HG03457 (cell line): ENCODE measurements around the gene NPLOC4.
"Not testable (repeated sequence)": the region's sequence is repeated elsewhere in the genome, so short reads cannot be mapped to it uniquely, and the experiment has no call there.

ENCODE experiments used
- ATAC-seq: cut with Tn5 transposase; IDR thresholded peaks from one replicate; pipeline ENCODE4 v1.9.1; 2021; ENCODE audit warnings: moderate number of reproducible peaks; ENCODE audit not compliant: unreplicated experiment

NPLOC4 gene

DNA sequence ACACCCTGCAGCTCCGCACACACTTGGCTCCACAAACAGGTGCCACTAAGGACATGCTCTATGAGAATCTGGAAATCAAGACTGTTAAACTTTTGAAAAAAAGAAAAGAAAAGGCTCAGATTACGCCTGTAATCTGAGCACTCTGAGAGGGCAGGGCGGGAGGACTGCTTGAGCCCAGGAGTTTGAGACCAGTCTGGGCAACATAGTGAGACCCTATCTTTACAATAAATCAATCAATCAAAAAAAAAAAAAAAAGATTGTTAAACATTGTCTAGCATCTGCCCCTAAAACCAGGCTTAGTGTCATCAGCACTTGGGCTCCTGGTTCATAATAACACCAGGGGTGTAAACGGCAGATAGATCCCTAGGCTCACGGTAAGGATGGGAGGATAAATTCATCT lies 47.3 kb downstream of the NPLOC4 start:
- no peak for ATAC-seq

DNA sequence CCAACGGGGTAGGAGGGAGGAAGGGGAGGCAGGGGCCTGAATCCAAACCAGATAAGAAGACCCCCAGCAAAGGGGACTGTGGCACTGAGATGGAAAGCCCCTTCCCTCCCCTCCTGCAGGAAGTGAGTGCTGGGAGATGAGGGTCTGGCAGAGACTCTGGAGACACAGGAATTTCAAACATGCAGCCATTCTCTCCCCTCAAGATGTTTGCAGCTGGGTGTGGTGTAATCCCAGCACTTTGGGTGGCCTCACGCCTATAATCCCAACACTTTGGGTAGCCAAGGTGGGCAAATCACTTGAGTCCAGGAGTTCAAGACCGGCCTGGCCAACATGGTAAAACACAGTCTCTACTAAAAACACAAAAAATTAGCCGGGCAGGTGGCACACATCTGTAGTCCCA lies 50.8 kb downstream of the NPLOC4 start:
- ATAC-seq: no peak

DNA sequence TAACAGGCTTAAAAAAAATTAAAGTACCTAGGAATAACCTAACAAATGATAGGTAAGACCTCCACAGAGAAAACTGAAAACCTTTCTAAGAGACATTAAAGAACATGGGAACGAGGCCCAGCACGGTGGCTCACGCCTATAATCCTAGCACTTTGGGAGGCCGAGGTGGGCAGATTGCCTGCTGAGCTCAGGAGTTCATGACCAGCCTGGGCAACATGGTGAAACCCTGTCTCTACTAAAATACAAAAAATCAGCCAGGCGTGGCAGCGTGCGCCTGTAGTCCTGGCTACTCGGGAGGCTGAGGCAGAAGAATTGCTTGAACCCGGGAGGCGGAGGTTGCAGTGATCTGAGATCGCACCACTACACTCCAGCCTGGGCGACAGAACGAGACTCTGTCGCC lies 52.1 kb downstream of the NPLOC4 start:
- ATAC-seq: not testable (repeated sequence)

DNA sequence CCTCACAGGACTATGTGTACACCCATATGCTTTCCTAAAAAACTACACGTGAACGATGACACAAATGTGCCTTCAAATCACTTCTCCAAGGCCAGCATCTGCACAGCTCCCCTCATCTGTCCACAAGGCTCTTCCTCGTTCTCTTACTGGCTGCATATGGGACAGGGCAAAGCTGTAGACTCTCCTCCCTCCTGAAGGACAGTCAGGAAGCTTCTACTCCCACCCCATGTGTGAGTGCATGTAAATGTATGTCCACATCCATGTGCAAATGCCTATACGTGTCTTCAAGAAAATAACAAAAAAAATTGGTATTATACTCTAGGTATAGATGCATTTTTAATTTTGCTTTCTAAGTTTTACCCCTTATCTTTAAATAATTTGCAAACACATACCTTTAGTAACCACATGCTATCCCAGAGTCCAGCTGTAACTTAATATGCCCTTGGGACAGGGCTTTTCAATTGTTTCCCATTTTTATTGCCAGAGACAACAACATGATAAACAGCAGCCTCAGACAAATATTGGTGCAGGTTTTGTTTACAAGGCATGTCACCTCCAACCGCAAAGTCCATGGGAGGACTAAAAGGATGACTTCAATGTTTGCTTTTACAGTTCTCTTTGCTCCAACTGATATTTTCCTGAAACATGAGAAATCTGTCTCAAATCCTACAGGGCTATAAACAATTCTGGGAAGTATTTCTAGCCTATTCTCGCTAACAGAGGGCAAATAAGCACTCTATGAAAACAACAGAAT lies 53.1 kb downstream of the NPLOC4 start:
- ATAC-seq: no peak

DNA sequence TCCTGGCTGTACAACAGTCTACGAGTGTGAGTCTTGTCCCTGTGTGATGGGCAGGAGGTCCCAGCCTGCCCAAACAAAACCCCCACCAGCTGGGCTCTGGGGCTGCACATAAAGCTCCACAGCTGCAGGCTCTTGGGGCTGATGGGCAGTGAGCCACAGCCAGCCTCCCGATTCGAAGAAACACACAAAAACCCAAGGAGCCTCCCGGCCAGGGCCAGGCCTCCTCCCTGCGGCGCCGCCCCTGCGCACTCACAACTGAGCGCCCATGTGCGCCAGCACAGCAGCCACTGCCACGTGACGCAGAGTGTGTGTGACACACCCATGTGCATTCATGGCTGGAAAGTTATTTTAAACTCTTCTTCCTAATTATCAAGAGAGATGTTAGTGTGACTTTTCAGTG lies 54.2 kb downstream of the NPLOC4 start:
- ATAC-seq: no peak

DNA sequence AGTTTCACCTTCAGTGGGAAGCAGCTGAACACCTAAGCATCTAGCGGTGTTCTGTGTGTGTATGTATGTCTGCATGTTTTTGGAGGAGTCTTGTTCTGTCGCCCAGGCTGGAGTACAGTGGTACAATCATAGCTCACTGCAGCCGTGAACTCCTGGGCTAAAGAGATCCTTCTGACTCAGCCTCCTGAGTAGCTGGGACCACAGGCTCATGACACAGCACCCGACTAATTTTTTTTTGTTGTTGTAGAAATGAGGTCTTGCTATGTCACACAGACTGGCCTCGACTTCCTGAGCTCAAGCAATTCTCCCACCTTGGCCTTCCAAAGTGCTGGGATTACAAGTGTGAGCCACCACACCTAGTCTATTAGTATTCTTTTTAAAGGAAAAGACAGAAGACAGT lies 54.6 kb downstream of the NPLOC4 start:
- no peak for ATAC-seq

DNA sequence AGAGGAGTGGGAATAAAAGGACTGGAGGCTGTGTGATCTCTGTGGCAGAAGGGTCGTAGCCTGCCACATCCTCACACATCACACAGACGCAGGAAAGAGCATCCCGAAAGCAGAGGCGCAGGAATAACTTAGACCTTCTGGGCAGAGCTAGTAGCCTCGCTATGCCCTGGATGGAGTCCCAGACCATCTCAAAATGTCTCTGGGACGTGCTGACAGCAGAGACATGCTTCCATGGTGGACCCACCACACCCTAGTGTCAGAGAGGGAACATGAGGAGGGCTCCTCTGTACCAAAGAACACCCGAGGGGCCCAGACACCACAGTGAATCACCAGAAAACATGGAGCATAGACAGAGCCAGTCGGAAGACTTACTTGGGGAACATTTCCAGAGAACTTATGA lies 55.2 kb downstream of the NPLOC4 start:
- no peak for ATAC-seq

DNA sequence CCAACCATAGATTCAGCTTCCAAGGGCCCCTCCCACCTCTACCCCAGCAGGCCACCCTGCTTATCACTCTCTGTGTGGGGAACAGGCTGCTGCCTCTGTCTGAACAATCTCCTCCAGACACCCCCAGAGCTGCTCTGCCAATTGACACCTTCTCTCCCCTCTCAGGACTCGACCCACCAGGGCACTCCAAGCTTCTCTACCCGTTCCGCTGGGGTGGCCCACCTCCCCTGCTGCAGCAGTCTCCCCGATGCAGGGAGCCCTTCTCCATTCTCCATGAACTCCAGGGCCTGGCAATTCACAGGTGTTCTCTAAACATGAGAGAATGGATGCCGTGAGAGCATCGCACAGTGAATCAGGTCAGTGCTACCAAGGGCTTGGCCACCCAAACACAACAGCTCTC lies 56.4 kb downstream of the NPLOC4 start:
- no peak for ATAC-seq

DNA sequence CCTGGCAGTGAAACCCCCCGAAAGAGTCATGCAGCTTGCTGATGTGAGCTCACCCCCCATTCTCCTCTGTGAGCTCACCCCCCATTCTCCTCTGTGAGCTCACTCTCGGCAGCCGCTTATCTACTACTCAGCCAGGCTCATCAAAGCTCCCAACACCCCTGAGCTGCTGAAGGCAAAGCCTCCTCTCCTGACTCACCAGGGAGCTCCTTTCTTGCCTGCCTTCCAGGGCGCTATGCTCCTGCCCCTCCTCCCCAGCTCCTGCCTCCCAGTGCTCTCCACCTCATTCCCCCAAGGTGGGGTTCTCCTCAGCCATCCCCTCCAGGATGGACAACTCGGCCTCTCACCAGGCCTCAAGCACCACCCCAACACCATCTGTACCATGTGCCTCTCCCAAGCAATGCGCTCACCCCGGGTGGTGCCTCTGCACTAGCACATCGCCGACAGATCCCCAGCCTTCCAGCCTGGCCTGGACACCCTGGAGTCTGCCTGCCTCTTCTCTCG lies 57.0 kb downstream of the NPLOC4 start:
- no peak for ATAC-seq

DNA sequence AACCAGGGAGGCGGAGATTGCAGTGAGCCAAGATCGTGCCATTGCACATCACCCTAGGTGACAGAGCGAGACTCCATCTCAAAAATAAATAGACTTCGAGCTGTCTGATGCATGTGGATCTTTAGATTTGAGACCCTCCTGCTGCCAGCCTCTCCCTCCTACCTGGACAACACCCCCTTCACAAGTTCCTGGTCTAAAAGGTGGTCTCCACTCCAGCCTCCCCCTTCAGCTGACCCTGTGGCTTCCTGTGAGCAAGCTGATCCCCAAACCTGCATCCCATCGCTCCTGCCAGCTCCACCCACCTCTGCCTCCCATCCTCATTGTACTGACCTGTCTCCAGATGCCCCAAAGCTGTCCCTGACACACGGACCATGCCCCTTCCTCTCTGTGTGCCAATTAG lies 57.6 kb downstream of the NPLOC4 start:
- ATAC-seq: no peak

DNA sequence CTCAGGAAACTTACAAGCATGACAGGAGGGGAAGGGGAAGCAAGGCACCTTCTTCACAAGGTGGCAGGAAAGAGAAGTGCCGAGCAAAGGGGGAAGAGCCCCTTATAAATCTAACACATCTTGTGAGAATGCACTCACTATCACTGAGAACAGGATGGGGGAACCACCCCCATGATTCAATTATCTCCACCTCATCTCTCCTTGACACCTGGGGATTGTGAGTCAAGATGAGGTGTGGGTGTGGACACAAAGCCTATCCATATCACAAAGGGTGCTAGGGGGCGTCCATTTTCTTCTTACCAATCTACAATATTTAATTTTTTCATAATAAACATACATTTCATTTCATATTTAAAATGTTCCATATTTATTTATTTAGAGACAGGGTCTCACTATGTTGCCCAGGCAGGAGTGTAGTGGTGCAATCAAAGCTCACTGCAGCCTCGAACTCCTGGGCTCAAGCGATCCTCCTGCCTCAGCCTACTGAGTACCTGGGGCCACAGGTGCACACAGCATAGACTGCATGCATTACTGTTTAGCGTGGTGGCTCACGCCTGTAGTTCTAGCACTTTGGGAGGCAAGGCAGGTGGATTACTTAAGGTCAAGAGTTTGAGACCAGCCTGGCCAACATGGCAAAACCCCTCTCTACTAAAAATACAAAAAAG lies 58.2 kb downstream of the NPLOC4 start:
- ATAC-seq: no peak

DNA sequence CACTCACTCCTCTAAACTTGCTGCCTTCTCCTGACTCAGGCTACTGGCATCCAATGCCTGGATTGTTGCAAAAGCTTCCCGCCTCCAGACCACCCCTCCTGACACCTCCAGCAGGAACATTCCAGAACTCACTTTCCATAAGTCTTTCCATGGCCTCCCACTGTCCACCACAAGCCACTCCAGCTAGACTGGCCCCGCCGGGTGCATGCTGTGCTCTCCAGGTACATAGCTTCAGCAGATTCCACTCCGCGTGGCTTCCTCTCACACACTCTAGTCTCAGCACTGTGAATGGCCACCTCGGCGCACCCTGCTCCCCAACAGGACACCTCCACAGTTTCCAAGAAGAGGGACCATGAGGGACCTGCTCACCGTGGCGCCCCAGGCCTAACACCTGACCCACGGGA lies 58.9 kb downstream of the NPLOC4 start:
- ATAC-seq: no peak

DNA sequence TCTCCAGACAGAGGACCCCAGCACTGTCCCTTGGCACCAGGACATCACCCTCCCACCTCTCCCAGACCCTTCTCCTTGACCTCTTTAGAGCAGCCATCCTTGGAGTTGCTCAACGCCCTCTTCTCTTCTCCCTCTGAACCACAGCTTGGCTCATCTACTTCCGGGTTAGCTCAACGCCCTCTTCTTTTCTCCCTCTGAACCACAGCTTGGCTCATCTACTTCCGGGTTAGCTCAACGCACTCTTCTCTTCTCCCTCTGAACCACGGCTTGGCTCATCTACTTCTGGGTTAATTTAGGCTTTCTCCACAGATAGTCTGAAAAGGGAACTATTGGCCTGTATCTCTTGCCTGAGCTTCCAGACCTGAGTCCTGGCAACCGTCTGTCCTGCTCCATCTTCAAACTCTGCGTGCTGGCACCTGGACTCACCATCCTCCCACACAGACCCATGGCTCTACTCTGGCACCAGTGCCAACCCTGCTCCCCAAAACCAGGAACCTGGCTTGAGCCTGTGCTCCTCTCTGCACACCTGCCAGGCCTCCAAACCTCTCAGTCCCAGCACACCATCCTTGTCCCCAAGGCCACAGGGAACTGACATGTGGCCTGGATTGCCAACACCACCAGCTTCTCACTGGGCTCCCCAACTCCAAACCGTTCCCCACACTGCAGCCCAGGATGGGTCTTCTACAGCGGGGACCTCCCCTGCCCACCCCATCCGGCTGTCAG lies 59.5 kb downstream of the NPLOC4 start:
- ATAC-seq: no peak

DNA sequence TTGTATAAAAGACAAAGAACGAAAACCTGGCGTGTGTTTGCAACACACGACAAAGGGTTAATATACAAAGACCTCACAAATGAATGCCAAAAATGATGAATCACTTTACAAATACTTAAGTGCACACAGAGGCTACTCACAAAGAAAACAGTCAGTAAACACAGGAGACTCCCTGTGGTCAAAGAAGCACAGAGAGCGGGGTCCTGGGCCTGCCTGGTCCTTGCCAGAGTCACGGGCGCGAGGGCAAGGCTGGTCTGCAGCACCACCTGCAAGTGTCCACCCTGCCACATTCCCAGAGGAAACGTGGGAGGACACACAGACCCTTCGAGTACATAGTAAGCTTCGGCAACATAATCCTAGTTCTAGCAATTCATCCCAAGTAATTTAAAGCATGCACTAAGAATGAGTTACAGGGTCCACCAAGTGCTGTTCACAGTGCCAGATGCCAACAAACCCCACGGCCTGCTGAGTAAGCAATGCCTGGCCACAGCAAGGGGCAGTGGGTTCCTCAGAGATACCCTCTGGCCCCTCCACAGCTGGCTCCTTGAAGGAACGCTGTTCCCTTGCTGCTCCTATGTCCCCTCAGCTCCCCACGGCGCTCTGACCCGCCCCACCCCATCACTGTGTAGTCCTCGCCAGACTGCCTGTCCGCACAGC lies 60.2 kb downstream of the NPLOC4 start:
- ATAC-seq: no peak

DNA sequence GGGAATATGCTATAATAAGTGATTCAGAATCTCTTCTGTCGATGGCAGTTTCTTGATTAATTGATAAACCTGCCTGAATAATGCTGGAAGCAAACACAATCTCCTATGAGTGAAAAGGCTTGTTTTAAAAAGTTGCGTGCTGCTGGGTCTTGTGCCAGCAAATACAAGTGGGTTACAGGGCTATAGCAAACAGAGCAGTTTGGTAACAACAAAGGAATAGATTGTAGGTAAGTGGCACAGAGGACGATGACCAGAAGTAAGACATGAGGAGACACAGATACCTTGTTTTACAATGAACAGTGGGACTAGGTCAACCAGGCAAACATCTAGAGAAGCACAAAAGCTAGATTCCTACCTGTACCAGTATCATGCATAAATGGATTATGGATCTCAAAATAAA lies 61.1 kb downstream of the NPLOC4 start:
- no peak for ATAC-seq

DNA sequence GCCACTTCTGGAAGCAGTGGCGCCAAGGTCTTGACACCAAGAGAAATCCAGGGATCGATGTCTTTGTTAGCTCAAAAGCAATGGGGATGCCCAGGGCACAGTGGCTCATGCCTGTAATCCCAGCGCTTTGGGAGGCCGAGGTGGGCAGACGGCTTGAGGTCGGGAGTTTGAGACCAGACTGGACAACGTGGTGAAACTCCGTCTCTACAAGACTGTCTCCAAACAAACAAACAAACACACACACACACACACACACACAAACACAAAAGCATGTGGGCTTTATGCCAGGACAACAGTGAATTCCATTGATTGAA lies 62.3 kb downstream of the NPLOC4 start:
- no peak for ATAC-seq

DNA sequence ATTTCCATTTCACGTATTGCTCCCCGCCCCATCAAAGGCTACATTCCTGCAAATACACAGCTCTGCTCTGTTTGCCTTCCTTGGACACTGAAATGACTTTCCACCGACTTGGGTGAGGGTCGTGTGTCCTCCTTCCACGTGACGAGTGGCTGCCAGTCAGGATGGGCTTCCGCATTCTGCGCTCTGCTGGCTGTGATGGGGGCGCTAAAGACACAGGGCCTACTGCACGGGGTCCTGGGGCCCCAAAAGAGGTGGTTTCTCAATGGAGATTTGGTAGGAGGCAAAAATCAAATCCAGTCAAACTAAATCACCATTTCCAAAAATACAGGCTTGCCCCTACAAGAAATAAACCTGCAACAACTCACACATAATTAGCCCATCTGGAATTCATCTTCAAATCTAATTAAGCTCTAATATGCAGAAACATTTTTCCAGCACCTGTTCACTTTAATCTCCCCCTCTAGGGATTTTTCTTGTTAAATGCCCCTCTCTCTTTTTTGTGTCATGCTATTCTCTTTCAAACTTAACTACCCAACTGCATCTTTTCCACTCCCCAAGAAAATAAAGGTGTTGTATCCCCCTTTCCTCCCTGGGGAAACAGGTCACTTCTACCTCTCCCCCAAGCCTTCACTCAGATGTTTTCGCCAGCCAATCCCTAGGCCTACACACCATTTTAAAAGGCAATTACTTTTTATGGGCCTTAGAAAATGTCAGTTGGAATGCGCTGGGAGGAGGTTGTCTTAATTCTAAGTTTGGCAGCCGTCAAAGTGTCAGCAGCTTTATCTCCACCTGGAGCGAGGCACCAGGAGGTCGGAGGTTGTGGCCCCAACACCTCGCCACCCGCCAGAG lies 62.9 kb downstream of the NPLOC4 start:
- ATAC-seq: no peak

DNA sequence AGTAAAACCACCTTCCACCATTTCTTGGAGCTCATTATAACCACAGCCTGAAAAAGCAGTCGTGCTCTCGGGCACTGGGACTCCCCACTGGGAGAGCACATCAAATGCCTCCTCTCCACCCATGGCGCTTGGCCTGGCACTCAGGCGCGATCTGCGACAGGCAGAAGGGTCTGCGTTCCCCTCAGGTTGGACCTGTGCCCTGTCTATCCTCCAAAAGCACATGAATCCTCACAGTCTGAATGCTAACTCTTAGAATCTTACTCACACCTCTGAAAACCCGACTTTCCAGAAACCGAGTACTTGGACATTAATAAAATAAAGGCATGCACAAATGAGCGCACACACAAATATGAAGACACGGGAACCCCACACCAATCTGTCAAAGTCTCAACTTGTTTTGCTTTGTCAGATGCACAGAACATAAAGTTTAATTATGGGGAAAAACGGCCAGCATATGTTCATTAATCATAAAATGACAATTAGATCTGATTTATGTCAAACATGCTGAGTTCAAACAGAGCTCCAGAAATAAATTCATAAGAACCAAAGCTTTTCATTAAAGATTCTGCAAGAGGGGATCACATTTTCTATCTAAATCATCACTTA lies 64.2 kb downstream of the NPLOC4 start:
- no peak for ATAC-seq

DNA sequence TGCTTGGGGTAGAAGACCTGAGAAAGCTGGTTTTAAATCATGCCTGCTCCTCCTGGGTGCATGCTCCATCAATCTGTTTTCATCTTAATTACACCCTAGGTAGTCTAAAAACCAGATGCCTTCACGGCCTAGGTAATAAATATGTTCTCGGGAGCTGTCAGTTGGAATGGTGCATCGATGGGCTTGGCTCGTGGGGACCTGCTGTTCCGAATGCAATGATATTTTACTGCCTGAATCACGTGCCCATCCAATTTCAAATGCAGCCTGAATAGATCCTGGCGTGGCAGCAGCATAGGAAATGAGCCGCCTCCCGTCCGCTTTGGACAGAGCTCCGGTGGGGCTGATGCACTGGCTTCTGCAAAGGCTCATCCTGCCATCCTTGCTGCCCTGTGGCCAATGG lies 65.9 kb downstream of the NPLOC4 start:
- no peak for ATAC-seq

DNA sequence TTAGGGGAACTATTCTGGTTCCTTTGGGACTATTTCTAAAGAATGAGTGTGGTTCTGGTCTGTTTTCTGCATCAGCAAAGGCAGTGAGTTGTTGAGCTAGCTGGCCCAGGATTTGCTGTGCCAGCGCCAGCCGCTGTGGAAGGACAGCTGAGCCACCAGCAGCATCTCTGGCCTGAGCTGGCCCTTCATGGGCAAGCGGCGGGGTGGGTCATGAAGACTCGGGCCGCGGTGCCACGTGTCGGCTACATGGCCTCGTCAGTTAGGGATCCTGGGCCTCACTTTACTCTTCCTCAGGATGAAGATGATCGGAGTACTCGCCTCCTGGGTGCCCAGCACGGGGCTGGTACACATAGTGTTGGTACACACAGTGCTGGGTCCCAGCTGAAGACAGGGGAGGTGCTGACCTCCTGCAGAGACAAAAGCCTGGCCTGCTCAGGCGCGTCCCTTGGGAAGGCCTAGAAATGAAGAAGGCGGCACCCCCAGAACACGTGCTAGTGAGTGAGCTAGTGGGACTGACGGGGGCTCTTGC lies 66.9 kb downstream of the NPLOC4 start:
- no peak for ATAC-seq
